HFF-Myc (cell line): Measurements from ENCODE around the gene PPP2R5A.

Source experiments
- DNase-seq: peaks from one replicate; pipeline ENCODE4 v3.0.0-alpha.2; 2011; ENCODE audit warnings: low read depth; ENCODE audit errors: extremely low read depth
- H3K4me3 ChIP-seq: replicated peaks from 2 replicates; pipeline ENCODE4 v1.5.1; 2011; ENCODE audit warnings: low read depth, mild to moderate bottlenecking, control low read depth, low read length
- CTCF ChIP-seq: IDR thresholded peaks from 2 replicates; pipeline ENCODE4 v1.5.1; 2012; ENCODE audit warnings: mild to moderate bottlenecking, low read depth, low read length, control low read depth; ENCODE audit errors: missing control alignments

The PPP2R5A gene

DNA sequence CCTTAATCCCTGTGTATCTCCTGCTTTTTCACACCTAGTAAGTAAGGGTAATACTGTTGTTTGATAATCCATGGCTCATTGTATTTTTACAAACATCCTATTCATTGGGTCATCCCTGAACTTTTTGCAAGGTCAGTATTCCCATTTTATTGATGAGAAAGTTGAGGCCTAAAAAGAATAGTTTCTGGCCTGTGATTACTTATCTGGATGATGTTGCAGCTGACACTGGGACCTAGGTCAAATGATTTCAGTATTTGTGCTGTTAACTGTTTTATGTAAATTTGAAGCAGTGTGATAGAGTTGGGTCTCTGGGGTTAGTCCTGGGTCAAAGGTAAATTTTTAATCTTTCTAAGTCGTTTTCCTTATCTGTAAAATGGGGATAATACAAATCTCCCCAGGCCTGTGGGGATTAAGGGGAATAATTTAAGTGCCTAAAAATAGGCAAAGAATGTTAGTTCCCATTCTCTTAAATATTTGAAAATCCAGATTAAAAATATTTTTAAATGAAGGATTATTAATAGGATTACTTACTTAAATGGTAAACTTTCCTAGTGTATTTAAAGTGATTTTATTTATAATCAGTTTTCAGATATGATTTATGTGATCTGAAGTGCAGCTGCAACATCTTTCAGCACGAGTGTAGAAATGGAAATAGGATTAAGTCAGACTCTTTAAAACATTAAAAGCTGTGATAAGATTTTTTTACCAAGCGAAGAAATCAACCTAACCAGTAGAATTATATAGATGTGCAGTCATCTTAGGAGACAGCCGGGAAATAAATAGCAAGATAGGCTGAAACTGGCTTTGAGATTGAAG is 4.3 kb downstream of the PPP2R5A start:
- no peak for TF ChIP-seq CTCF
- DNase-seq: no peak
- no peak overlapping the region for H3K4me3 ChIP-seq

- TF ChIP-seq CTCF: no peak
- DNase-seq: no peak
- H3K4me3 ChIP-seq: no peak overlapping the region
These were observed 5.4 kb downstream of the PPP2R5A start for GRCh38 chr1:212290608-212291007.

GRCh38 chr1:212291505-212292134 is 6.4 kb downstream of the PPP2R5A start:
- no peak overlapping the region for H3K4me3 ChIP-seq
- no peak for DNase-seq
- peak; percentile 61 for TF ChIP-seq CTCF

GRCh38 chr1:212292250-212293105 is 7.3 kb downstream of the PPP2R5A start:
- no peak for DNase-seq
- no peak for TF ChIP-seq CTCF
- no peak overlapping the region for H3K4me3 ChIP-seq

GRCh38 chr1:212293579-212293978 is 8.4 kb downstream of the PPP2R5A start:
- TF ChIP-seq CTCF: no peak
- no peak for DNase-seq
- H3K4me3 ChIP-seq: no peak overlapping the region

DNA sequence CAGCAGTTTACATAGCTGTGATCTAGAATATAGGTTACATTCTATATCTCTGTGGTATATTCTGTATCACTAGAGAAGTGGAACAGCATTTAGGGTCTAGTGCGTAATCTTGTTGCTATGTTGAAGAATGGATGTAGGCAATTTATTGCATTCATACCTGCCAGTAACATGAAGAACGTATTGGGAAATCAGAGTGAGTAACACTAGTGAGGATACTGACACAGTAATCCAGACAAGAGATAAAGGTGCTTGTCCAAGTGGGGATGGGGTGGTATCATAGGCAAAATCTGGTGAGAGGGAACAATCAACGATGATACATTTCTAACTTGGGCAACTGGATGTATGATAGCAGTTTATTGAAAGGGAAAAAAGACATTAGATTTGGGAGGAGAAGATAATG is 9.8 kb downstream of the PPP2R5A start:
- H3K4me3 ChIP-seq: no peak overlapping the region
- DNase-seq: no peak
- no peak for TF ChIP-seq CTCF
